ENCODE results near the gene ABAT. TPM values are rescaled to one million over a fixed set of nuclear protein-coding genes. Genes with fewer than 3 reads are reported as not detected.
"Not testable (repeated sequence)": the region's sequence is repeated elsewhere in the genome, so short reads cannot be mapped to it uniquely, and the experiment has no call there.

ABAT gene
- total and polyA plus RNA-seq, 2 donors from 2014 or later: 9.6 to 34.0 TPM

GRCh38 chr16:8648877-8649276 is 25.5 kb upstream of the ABAT start:
- Histone ChIP-seq H3K27ac (ENCODE audit: low read depth in 2 of 2, low read length in 2 of 2) (no peak overlapping the region), H3K4me3 (ENCODE audit: low read length in 3 of 3) (no peak overlapping the region), H3K4me1 (ENCODE audit: control insufficient read depth in 2 of 3, insufficient read depth in 2 of 3, low read depth in 1 of 3, low read length in 3 of 3) (peaks cover 0 to 3% (median 0%) of the 10 kb centered on the region in 3 donors), H3K9me3 (ENCODE audit: control insufficient read depth in 2 of 3, insufficient read depth in 1 of 3, low read length in 3 of 3) (no peaks in the 10 kb centered on the region), H3K36me3 (ENCODE audit: control insufficient read depth in 2 of 3, insufficient read depth in 3 of 3, low read length in 3 of 3) (peaks cover 5 to 28% (median 20%) of the 10 kb centered on the region in 3 donors), H3K27me3 (ENCODE audit: control insufficient read depth, insufficient read depth, low read length) (no peaks in the 10 kb centered on the region), H3K9ac (ENCODE audit: low read length in 3 of 3) (no peak overlapping the region)
- FAIRE-seq: no peak
- TF ChIP-seq CTCF (IDR thresholded peaks at IDR 0.05; ENCODE audit: borderline replicate concordance, extremely low read depth, insufficient read depth): no peak
- no peak for DNase-seq
- intact Hi-C loops (cut with DNase I): no loop called here

DNA sequence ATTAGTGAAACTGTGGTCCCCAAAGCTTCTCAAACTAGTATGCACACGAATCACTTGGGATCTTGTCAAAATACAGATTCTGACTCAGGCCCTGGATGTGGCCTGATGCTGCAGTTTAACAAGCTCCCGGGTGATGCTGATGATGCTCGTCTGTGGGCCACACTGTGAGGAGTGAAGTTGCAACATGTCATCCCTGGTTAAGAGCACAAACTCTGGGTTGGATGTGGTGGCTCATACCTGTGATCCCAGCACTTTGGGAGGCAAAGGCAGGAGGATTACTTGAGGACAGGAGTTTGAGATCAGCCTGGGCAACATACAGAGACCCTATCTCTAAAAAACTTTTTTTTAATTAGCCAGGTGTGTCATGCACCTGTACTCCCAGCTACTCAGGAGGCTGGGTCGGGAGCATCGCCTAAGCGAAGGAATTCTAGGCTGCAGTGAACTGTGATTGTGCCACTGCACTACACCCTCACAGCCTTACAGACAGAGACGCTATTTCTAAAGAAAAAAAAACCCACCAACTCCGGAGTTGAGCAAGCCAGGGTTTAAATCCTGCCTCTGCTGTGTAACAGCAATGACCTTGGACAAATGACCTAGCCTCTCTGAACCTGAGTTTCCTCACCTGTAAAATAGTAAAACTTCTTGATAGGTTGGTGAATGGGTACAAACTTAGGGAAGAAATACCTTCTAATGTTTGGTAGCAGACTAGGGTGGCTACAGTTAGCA is 24.4 kb upstream of the ABAT start:
- intact Hi-C loops (cut with DNase I): no loop called here
- DNase-seq (no peak), FAIRE-seq (no peak)
- no peak for TF ChIP-seq CTCF (IDR thresholded peaks at IDR 0.05; ENCODE audit: borderline replicate concordance, extremely low read depth, insufficient read depth)
- no peaks in the 10 kb centered on the region for H3K27me3 ChIP-seq (ENCODE audit: control insufficient read depth, insufficient read depth, low read length)
- H3K4me3 ChIP-seq (ENCODE audit: low read length in 3 of 3): no peak overlapping the region
- no peak overlapping the region for H3K27ac ChIP-seq (ENCODE audit: low read depth in 2 of 2, low read length in 2 of 2)
- peaks cover 5 to 19% (median 15%) of the 10 kb centered on the region in 3 donors for H3K36me3 ChIP-seq (ENCODE audit: control insufficient read depth in 2 of 3, insufficient read depth in 3 of 3, low read length in 3 of 3)
- no peaks in the 10 kb centered on the region for H3K4me1 ChIP-seq (ENCODE audit: control insufficient read depth in 2 of 3, insufficient read depth in 2 of 3, low read depth in 1 of 3, low read length in 3 of 3)
- no peak overlapping the region for H3K9ac ChIP-seq (ENCODE audit: low read length in 3 of 3)
- no peaks in the 10 kb centered on the region for H3K9me3 ChIP-seq (ENCODE audit: control insufficient read depth in 2 of 3, insufficient read depth in 1 of 3, low read length in 3 of 3)

- H3K9me3 ChIP-seq (ENCODE audit: control insufficient read depth in 2 of 3, insufficient read depth in 1 of 3, low read length in 3 of 3); H3K27me3 ChIP-seq (ENCODE audit: control insufficient read depth, insufficient read depth, low read length); H3K4me1 ChIP-seq (ENCODE audit: control insufficient read depth in 2 of 3, insufficient read depth in 2 of 3, low read depth in 1 of 3, low read length in 3 of 3); FAIRE-seq; H3K36me3 ChIP-seq (ENCODE audit: control insufficient read depth in 2 of 3, insufficient read depth in 3 of 3, low read length in 3 of 3); H3K27ac ChIP-seq (ENCODE audit: low read depth in 2 of 2, low read length in 2 of 2); H3K9ac ChIP-seq (ENCODE audit: low read length in 3 of 3); intact Hi-C loops (cut with DNase I); H3K4me3 ChIP-seq (ENCODE audit: low read length in 3 of 3): not testable (repeated sequence)
- DNase-seq: peak in 1 of 5 donors; percentile 17
- peak; percentile 8 for TF ChIP-seq CTCF (IDR thresholded peaks at IDR 0.05; ENCODE audit: borderline replicate concordance, extremely low read depth, insufficient read depth)
Observed at GRCh38 chr16:8651958-8652357, 22.5 kb upstream of the ABAT start.
